ENCODE measurements around the gene DGKQ. TPM values are rescaled to one million over a fixed set of nuclear protein-coding genes. Genes with fewer than 3 reads are reported as not detected.

The DGKQ gene
- polyA plus RNA-seq, 1 of the 3 experiments (the other 2 are of a cell fraction) = 10.9 TPM

DNA sequence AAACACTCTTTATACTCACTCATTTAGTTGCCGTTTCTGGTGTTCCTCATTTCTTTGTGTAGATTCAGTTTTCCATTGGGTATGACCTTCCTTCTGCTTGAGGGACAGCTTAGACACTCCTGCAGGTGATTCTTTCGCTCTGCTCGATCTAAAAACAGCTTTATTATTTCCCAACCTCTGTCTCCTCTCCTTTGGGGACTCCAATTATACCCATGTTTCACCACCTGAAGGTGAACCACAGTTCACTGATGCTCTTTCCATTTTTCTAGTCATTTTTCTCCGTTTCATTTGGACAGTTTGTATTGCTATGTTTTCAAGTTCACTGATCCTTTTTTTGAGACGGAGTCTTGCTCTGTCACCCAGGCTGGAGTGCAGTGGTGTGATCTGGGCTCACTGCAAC, 33.5 kb upstream of the DGKQ start:
- TF ChIP-seq JUND (IDR thresholded peaks at IDR 0.05) = no peak
- no peak for TF ChIP-seq NFIC (IDR thresholded peaks at IDR 0.05; ENCODE audit: borderline replicate concordance)
- TF ChIP-seq, protein P1, sequence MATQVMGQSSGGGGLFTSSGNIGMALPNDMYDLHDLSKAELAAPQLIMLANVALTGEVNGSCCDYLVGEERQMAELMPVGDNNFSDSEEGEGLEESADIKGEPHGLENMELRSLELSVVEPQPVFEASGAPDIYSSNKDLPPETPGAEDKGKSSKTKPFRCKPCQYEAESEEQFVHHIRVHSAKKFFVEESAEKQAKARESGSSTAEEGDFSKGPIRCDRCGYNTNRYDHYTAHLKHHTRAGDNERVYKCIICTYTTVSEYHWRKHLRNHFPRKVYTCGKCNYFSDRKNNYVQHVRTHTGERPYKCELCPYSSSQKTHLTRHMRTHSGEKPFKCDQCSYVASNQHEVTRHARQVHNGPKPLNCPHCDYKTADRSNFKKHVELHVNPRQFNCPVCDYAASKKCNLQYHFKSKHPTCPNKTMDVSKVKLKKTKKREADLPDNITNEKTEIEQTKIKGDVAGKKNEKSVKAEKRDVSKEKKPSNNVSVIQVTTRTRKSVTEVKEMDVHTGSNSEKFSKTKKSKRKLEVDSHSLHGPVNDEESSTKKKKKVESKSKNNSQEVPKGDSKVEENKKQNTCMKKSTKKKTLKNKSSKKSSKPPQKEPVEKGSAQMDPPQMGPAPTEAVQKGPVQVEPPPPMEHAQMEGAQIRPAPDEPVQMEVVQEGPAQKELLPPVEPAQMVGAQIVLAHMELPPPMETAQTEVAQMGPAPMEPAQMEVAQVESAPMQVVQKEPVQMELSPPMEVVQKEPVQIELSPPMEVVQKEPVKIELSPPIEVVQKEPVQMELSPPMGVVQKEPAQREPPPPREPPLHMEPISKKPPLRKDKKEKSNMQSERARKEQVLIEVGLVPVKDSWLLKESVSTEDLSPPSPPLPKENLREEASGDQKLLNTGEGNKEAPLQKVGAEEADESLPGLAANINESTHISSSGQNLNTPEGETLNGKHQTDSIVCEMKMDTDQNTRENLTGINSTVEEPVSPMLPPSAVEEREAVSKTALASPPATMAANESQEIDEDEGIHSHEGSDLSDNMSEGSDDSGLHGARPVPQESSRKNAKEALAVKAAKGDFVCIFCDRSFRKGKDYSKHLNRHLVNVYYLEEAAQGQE (IDR thresholded peaks at IDR 0.05; ENCODE audit: low read depth, low read length) = no peak
- no peak for TF ChIP-seq MXI1 (IDR thresholded peaks at IDR 0.05; ENCODE audit: low read depth, low read length)
- TF ChIP-seq POLR2AphosphoS5 (IDR thresholded peaks at IDR 0.05; ENCODE audit: low read depth, low read length) = no peak
- Histone ChIP-seq H2AFZ (ENCODE audit: low read depth) (no peak overlapping the region), H4K20me1 (ENCODE audit: insufficient read depth) (0 out of 2 replicates have a peak, but pooled peaks cover 4% of the 10 kb centered on the region), H3K4me2 (no peak overlapping the region), H3F3A (replicated peaks; ENCODE audit: insufficient read depth) (peaks cover 8% of the 10 kb centered on the region), H3K27me3 (ENCODE audit: insufficient read depth) (peaks cover 60% of the 10 kb centered on the region), H3K4me3 (ENCODE audit: low read depth in 2 of 2, low read length in 1 of 2) (no peak overlapping the region), H3K9me2 (no peaks in the 10 kb centered on the region), H3K36me3 (replicated peaks in 1 of 2; ENCODE audit: control insufficient read depth in 1 of 2, insufficient read depth in 2 of 2, low read length in 1 of 2) (no peaks in the 10 kb centered on the region), H3K79me2 (ENCODE audit: insufficient read depth) (no peaks in the 10 kb centered on the region), H3K27ac (ENCODE audit: low read depth in 2 of 2, low read length in 1 of 2) (no peak overlapping the region), H3K4me1 (ENCODE audit: control insufficient read depth in 1 of 2, insufficient read depth in 2 of 2, low read depth in 1 of 2, low read length in 1 of 2) (peaks cover 0 to 15% of the 10 kb centered on the region in 2 experiments; a peak in 1 of 4 replicates), H3K9me3 (no peaks in the 10 kb centered on the region), H3K9ac (no peak overlapping the region)
- WGBS (ENCODE audit: low lambda C conversion rate) = 60% methylated on average over 5 of the region's 5 CpGs
- CTCF ChIA-PET = interaction anchor here (0.8 to 2.1 kb wide), 2 partner anchors 20 to 506 kb away, joined by 3 to 6 read pairs; partner anchors contain the start of gene IDUA
- POLR2A ChIA-PET = no interaction called here
- DNase-seq = no peak

DNA sequence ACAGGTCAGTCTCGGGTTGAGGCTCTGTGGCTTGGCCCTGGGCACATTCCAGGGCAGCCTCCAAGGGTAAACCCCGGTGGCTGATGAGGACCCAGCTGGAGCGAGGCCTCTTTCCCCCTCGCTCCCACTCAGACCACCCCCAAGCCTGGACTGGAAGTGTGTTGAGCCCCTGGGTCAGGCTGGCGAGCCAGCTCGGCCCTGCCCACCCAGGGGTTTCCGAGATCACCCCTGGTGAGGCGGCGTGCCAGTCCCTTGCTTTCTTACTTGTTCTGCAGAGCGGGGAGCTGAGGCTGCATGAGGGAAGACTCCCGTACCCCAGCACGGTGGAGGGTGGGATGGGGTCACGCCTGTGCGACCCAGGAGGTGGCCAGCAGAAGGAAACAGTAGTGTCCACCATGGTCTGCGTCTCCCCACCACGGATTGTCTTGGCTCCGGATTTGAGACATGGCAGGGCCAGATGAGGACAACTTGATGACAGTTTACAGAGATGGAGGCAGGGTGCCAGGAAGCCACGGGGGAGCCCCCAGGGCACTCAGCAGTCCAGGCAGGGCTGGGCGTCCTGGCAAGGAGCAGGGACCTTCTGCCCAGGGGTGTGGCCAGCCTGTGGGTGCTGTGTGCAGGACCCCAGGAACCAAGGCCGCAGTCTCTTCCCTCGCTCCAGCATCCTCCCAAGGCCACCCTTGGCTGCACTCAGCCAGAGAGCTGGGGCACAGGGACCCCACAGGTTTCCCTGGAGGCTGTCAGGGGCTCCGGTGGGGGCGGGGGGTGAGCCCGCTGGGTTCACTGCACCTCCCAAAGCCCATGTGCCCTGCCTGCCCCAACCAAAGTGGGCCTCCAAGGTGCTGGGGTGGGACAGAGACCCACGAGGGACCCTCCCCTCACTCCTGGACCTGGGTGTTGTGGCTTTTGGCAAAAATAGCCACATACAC, 31.5 kb upstream of the DGKQ start:
- H4K20me1 ChIP-seq (ENCODE audit: insufficient read depth) = no peaks in the 10 kb centered on the region
- H3K4me2 ChIP-seq = no peak overlapping the region
- DNase-seq = no peak
- H3K79me2 ChIP-seq (ENCODE audit: insufficient read depth) = no peaks in the 10 kb centered on the region
- no peak overlapping the region for H3K9ac ChIP-seq
- H2AFZ ChIP-seq (ENCODE audit: low read depth) = no peak overlapping the region
- H3K36me3 ChIP-seq (replicated peaks in 1 of 2; ENCODE audit: control insufficient read depth in 1 of 2, insufficient read depth in 2 of 2, low read length in 1 of 2) = no peaks in the 10 kb centered on the region
- 42% methylated on average over 15 of the region's 25 CpGs for WGBS (ENCODE audit: low lambda C conversion rate)
- ChIA-PET POLR2A (no interaction called here), CTCF (interaction anchor here (1.1 to 2.1 kb wide), 2 partner anchors 18 kb away, joined by 6 read pairs; partner anchors contain the start of gene IDUA)
- TF ChIP-seq YY1 (IDR thresholded peaks at IDR 0.05; ENCODE audit: low read depth) (no peak), RCOR1 (IDR thresholded peaks at IDR 0.05; ENCODE audit: low read length) (no peak), TCF12 (IDR thresholded peaks at IDR 0.05) (no peak)
- TF ChIP-seq, protein P1 (IDR thresholded peaks at IDR 0.05; ENCODE audit: low read depth, low read length) = no peak
- no peaks in the 10 kb centered on the region for H3K9me3 ChIP-seq
- no peak overlapping the region for H3K27ac ChIP-seq (ENCODE audit: low read depth in 2 of 2, low read length in 1 of 2)
- H3K9me2 ChIP-seq = no peaks in the 10 kb centered on the region
- H3K27me3 ChIP-seq (ENCODE audit: insufficient read depth) = peaks cover 49% of the 10 kb centered on the region
- peaks cover 0 to 6% of the 10 kb centered on the region in 2 experiments; a peak in 1 of 4 replicates for H3K4me1 ChIP-seq (ENCODE audit: control insufficient read depth in 1 of 2, insufficient read depth in 2 of 2, low read depth in 1 of 2, low read length in 1 of 2)
- H3F3A ChIP-seq (replicated peaks; ENCODE audit: insufficient read depth) = no peaks in the 10 kb centered on the region
- no peak overlapping the region for H3K4me3 ChIP-seq (ENCODE audit: low read depth in 2 of 2, low read length in 1 of 2)
